UCSD-AML1 (cell line): ENCODE measurements around the gene ME3.

ENCODE experiments used
- DNase-seq: peaks from one replicate; lab custom pipeline; 2025; ENCODE audit not compliant: unreplicated experiment; lab: John Stamatoyannopoulos, UW

ME3 gene

DNA sequence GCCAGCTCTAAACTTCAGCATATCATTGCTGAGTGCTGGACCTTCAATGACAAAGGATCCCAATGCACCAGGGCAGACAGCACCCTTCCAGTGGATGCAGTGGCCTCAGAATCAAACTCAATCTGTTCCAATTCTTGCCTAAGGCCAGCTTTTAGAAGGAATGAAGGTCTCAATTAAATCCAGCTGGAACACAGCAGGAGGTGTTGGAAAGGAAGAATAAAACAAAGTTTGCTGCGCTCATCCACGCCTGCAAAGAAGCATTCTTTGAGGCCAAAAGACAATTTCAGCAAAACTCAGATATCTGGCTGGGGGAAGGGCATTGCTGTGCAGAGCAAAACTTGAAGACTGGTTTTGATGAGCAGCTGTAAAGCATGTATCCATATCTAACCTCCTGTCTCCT lies 177.1 kb downstream of the ME3 start:
- no peak for DNase-seq

DNA sequence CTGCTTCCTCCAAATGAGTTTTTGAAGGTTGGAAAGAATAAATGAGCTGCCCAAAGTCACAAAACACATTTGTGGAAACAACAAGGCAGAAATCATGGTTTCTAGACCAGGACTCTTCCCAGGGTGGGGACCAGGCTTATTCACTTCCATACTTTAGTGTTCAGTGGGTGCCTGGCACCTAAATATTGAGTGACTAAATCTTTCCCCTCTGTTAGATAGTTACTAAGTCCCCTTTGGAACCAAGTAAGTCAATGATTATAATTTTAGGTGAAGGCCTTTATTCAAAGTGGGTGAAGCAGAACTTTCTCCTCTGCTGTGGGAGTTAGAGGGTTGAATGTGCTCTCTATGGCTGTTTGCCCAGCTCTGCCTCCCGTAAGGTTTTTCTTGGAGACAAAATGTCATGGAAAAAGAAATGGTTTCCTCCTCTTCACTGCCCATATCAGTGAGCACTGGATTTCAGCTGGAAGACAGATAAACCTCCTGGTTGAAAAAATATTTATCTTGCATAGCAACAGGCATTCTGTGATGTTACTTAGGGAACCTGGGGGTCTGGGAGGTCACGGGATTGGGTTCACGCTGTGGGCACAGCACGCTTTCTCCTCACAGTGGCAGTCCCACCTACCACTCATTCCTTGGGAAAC lies 179.9 kb downstream of the ME3 start:
- DNase-seq: no peak

DNA sequence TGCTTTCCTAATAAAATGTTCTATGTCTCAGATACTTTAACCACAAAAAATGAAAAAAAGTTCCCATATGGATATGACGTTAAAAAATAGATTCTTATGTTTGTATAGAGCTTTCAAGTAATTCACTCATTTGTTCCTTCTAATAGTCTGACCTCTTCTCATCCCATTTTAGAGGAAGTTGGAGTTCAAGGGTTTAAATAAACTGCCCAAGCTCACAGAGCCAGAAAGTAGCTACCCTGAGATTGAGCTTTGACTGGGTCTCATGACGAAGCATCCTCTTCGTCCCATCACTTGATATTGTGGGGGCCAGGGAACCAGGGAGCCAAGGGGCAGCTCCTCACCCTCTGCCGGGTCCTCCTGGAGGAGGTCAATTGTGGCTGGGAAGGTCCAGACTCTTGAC lies 181.4 kb downstream of the ME3 start:
- no peak for DNase-seq

DNA sequence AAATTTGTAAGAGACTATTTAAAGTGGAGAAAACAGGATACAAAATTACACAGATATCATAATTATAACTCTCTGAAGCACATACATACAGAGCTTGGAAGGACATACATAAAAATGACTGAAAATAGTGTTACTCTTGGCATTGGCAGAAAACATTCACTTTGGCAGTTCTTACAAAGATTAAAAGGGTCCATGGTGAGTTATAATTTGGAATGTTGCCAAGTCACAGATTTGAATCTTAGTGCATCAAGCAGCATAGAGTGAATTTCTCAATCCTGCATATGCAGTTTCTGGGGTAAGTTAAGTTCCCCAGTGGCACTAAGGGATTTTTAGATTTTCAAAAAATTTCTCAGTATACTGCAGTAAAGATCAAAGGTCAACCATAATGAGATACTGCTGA lies 181.8 kb downstream of the ME3 start:
- no peak for DNase-seq

DNA sequence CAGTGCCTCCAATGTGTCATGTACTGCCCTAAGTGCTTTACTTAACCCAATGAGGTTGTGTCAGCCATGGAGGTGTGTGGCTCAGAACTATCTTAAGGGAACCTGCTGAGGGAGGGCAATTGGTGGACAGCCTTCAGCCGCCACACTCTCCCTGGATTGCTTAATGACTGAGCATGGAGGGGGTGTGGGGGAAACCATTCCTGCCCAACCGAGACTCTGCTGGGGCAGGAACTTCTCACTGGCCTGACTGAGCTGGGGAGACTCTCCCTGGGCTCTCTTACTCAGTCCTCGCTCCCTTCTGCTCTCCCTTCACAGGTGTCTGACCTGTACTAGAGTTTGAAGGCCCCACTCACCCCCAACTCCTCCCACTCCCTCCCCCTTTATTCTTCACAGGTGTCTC lies 183.0 kb downstream of the ME3 start:
- no peak for DNase-seq

DNA sequence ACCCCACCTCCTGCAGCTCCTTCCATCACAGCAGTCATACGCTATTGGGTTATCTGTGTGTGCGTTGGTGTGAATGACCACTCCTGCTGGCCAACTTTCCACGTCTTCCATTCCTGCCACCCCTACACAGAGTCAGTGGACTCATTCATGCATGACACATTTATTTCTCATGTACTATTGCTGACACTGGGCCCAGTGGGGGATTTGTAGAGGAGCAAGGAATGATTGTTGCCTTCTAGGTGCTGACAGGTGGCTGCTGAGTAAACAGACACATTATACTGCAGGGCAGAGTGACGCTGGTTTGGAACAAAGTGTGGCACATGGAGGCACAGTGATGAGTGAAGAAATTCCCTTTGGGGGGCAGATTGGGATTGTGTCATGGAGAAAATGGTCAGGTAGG lies 183.9 kb downstream of the ME3 start:
- DNase-seq: no peak

DNA sequence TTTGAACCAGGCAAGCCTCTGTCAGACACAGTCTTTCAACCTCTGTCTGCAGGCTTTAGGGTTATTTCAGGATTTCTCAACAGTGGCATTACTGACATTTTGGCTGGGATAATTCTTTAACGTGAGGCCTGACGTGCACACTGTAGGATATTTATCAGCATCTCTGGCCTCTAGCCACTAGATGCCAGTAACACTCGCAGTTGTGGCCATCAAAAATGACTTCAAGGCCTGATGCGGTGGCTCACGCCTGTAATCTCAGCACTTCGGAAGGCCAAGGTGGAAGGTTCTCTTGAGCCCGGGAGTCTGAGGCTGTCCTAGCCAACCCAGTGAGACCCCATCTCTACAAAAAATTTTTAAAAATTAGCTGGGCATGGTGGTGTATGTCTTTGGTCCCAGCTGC lies 184.7 kb downstream of the ME3 start:
- DNase-seq: no peak

DNA sequence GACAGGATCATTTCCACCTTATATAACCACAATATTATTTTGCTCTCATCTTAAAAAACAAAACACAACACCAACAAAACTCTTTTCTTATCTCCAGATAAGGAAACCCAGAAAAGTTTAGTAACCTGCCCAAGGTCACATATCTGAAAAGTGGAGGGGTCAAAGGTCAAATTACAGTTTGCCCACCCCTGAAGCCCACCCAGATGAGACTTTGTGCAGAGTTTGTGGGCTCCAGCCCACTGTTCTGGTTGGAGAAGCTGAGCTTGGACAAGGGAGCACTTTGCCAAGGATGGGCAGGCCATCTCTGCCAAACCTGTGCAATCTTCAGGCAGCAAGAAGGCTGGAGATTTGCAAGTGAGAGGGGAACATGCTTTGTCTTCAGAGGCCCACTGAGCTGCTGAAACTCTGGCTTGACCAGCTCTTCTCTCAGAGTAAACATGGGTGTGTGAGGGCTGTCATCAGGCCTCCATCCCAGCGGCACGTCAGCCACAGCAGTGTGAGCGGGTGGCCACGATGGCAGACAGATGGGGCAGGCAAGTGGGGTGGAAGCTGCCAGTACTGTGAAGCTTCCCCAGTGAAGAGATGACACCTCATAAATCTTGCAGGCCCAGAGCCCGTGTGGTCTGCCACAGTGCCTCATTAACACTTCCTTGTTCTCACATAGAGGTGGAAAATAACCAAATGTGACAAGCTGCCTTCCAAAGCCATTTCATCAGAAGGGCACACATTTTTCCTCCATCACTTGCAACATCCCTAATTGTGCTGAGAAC lies 186.0 kb downstream of the ME3 start:
- DNase-seq: peak; percentile 76

DNA sequence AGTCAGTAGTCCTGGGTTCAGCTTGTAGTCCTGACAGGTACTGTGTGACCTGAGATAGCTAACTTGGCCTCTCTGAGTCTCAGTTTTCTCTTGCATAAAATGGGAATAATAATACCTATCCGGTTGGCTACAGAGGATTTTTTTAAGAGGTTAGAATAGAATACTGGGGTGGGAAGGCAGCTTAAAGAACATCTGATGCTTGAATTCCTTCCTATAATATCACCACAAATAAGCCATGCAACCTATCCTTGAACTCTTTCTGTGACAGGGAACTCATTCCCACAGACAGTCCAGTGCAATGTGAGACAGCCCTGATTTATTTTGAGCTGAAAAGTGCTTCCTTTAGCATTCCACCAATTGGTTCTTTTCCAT lies 187.6 kb downstream of the ME3 start:
- no peak for DNase-seq

DNA sequence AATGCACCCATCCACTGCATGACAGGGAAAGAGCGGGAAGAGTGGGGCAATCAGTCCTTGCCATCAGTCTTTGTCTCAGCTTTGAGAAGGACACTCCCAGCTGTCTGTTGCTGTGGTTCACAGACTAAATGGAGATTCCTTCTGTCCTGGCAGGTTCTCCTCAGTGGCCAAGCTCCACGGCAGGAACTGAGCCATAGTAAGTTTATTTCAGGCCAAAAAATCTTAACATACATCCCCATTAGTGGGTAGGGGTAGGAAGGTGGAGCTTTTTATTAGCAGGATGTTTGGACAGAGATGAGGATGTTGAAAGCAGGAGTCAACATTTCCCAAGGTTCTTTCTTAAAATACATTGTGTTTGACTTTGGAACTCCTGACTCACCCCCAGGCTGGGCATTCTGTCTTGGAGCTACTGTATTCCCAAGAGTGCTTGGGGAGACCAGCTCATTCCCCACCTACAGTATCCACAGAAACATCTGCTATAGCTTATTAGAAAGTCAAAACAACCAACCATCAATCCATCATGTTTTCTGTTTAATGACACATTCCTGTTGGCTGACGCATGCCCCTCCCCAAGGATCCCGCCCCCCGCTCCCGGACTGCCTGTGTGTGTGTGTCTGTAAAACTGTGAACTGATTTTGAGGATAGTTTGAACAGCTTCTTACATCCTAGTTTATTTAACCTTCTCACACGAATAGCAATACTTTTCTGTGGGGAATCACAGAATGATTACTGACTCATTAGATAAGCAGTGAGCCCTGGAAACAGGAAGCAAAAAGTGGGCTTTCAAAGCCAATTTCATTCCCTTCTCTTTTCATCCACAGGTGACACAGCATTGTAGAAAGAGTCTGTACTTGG lies 188.2 kb downstream of the ME3 start:
- DNase-seq: no peak

DNA sequence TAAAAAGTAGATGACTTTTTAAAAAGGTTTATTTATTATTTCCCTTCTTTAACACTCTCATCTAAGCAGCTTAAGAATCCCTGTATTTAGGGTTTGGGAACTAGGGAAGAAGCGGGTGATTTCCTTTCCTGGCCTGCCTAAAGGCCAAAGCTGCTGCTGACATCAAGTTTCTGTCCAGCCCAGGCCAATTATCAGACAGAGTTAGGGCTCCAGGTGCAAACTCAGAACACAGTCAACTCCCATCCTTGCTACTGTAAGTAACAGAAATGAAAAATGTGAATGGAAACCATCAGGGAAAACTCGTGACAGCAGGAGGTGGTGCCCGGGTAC lies 188.8 kb downstream of the ME3 start:
- DNase-seq: no peak

DNA sequence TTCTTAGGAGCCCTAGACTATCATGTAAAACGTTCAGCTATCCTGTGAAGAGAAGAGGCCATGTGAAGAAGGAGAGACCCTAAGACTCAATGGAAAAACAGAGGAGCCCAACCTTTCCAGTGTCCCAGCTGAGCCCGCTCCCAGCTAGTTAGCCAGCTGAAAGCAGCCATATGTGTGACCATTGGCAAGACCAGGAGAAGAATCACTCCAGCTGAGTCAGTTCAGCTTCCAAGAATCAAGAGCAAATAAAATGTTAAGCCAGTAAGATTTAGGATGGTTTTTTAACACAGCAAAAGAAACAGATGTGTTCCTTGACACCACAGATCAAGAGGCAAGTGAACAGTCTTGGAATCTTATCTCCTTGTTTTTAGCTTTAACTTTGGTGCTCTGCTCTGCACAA lies 189.7 kb downstream of the ME3 start:
- no peak for DNase-seq

DNA sequence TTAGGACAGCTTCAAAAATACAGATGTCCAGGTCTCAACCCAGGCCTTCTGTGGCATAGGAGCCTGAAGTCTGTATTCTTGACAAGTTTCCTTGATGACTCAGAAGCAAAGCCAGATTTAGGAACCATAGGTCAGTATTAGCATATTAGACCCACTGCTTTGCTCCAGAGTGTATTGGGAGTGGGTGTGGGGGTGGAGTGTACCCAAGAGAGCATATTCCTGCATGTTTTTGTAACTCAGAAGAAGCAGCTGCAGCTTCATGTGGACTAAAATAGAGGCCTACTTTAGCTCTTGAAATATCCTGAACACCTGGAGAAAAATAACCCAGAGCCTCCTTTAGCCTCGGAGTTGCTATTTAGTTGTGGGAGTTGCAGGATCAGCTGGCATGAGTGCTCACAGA lies 191.0 kb downstream of the ME3 start:
- DNase-seq: no peak

DNA sequence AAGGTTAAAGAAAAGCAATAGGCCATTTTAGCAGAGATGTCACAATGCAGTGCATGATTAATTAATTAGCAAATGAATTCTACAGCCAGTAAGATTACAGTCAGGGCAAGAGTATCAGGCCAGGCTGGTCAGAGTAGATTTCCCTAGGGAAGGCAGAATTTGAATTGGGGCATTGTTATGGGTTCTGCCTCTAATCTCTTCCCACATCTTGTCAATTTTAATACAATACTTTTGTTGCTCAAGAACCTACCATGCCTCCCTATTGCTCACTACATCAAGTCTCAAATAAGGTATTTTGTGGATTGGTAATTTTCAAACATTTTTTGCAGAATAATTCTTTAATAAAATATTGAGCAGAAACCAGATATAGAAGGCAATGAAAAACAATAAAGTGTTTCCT lies 194.1 kb downstream of the ME3 start:
- DNase-seq: no peak

DNA sequence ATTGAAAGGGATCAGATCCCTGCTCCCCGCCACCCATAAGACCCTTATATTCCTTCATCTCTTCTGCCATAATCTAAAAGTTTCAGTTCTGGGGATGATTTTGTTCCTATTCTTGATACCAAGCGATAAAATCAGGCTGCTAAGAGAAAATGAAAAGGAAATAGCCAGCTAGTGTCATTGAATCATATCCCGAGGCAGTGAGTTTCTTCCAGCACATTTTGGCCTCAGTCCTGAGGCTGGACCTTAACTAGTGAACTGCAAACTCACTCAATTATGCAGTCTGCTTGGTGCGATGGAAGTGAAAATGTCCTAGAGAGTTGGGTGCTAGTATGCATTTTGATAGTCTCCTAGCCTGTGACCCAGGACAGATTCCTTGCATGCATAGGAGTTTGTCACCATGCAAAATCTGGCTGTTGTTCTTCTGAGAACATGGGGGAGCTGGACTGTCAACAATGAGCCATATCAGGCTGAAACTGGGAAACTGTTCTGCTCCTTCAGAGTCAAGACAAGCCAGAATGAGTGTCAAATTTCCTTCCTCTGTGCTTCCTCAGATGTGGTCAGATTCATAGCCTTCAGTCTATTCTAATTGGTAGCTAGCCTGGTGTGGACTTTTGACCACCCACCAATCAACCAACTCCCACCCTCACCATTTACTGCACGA lies 194.8 kb downstream of the ME3 start:
- DNase-seq: no peak

DNA sequence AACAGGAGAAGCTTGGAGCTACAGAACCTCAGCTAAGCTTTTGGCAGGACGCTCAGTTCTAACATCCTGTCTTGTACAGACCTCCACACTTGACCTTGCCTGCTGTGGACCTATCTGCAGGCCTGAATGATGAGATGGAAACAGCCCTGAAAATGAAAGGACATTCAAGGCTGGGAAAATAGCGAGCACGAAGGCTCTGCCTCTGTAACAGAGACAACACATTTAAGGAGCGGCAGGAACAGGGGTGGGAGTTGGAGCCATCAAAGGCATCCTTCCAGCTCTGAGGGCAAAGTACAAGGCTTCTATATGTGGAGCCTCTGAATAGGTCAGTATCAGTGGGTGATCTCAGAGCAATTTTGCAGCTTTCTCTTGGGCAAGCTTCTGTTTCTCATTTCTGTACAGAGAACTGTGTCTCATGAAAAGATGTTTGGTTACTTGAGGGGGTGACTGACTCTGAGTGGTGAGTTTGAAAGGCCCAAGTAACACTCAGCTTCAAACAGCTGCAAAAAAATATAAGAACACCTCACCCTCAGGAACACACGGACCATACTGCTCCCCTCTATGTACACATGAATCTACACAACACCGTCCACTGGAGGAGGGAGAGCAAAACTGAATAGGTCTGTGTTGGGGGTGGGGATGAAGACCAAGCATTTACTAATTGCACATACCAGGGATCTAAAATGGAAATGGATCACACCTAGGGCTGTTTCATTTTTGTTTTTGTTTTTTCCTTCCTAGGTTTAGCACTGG lies 196.1 kb downstream of the ME3 start:
- DNase-seq: no peak

DNA sequence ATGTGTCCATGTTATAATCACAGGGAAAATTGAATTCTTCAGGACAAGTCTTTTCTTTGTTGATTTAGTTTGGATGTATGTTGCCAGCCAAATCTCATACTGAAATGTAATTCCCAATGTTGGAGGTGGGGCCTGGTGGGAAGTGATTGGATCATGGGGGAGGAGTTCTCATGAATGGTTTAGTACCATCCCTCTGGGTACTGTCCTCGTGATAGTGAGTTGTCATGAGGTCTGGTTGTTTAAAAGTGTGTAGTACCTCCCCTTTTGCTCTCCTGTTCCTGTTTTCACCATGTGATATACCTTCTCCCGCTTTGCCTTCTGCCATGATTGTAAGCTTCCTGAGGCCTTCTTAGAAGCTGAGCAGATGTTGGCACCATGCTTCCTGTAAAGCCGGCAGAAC lies 197.4 kb downstream of the ME3 start:
- DNase-seq: no peak

DNA sequence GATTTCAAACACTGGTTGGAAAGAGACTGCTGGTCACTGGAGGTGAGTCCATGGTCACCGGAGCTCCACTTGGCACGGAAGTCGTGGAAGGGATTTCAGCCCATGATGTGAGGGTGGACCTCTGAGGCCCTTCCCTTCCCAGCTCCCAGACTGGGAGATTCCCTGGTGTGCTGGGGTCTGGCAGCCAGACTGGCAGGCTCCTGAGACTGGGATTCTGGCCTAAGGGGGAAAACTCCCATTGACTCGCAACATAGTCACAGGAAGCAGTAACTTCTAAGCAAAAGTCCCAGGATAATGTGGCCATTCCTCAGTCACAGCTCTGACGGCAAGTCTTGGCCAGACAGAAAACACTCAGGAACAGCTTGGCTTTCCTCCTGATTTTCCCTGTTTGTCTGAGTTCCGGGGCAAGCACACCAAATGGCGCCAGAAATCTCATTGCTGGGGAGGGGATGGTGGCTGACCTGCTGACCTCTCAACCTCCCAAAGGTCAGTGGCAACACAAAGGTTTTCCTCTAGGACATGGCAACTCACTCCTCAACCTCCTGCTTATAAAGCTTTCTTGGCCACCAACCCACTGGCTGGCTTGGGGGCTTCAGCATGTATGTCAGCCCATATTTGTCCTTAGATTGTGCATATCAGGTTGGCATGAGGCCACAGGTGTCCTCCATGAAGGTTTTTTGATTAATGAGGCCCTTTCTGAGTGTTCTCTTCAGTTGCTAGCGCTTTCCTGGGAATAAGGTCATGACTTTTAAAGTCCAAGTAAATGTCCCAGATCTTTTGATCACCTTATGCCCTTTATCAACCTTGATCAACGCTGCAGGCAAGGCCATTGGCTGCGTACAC lies 198.2 kb downstream of the ME3 start:
- DNase-seq: no peak

DNA sequence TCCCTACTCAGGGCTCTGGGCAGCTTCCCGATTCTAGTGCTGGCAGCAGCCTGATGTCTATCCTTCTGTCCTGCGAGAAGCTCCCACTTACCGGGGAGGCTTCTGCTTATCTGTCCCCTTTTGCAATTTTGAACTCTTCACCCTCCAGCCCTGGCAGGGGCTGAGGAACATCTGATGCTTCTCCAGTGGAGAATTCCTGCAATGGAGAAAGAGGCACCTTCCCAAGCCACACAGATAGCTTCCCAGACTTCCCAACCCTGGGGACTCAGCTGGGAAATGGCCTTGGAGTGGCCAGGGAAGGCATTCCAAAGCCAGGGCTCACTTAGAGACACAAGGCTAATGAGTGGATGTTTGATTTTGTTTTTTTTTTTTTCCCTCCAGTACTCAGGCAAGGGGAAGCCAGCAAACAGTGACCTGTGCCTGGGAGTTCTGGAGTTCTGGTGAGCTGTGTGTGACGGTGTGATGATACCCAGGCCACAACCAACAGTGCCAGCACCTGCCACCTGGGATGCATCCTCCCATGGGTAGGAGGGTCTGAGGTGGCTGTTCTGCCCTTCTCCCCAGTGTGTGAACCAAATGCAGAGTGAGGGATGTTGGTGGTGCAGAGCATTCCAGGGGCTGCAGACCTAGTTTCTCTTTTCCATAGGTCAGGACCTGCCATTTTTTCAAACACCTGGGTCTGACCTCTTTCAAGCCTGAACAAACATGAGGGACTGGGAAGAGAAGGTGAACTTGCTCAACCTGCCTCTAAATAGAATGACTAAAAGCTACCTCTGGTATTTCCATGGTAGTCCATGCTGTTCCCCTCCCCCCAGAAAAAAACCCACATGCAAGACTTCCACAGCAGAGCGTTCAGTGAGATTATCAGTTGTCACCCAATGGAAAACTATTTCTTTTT lies 202.7 kb downstream of the ME3 start:
- DNase-seq: no peak
